Adrenal gland (tissue), 5 donors: ENCODE measurements around the gene DXO.
"Not testable (repeated sequence)": the region's sequence is repeated elsewhere in the genome, so short reads cannot be mapped to it uniquely, and the experiment has no call there.

Source experiments
- CTCF ChIP-seq, 6 experiments: fragments of 450-650 bp in 4 of 6; fragments of 200-600 bp in 2 of 6; sonication (generic) in 1 of 6; IDR thresholded peaks; 1 replicate in 5 of 6; 2 replicates in 1 of 6; pipeline versions ENCODE4 v1.5.1 to v1.8.0; 2016 to 2021; ENCODE audit warnings: antibody characterized with exemption in 6 of 6, mild to moderate bottlenecking in 2 of 6, moderate library complexity in 1 of 6
- POLR2A ChIP-seq, 2 donors: fragments of 450-650 bp; IDR thresholded peaks; one replicate each; pipeline ENCODE4 v1.6.1; 2017; ENCODE audit warnings: antibody characterized with exemption in 2 of 2, mild to moderate bottlenecking in 2 of 2, moderate library complexity in 1 of 2
- donor health status: DM: no; HTN: no; CAD: no.

- TF ChIP-seq CTCF, POLR2A (IDR thresholded peaks at IDR 0.05): not testable (repeated sequence)
Observed at GRCh38 chr6:31981744-31982143, 9.8 kb upstream of the DXO start, which contains the start of gene C4A.
